ENCODE results near the gene MID1.

DNA sequence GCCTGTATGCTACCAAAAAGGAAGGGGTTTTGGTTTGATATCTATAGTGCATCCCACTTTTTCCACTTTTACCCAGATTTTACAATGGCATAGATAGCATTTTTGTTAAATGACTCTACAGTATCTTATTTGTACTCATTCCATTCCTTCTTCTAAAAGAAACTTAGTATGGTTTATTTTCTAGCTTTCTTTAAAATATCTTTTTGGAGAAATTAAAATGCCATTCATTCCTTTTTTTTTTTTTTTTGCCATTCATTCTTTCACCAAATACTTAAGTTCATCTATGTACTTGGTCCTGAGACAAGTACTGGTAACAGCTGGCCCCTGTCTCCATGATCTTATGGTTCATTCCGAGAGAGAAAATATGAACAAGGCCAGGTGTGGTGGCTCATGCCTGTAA is 49.1 kb downstream of the MID1 start:
- TF ChIP-seq ZNF274 (IDR thresholded peaks at IDR 0.05; ENCODE audit: low read depth, low read length) (no peak), YY1 (IDR thresholded peaks at IDR 0.05; ENCODE audit: insufficient read depth, insufficient read length) (no peak)

All from NT2/D1 (cell line).